OCI-LY7 (cell line): ENCODE measurements around the gene E2F3. TPM values are rescaled to one million over a fixed set of nuclear protein-coding genes. Genes with fewer than 3 reads are reported as not detected.

Experiments used
- BruUV-seq: library from RNA; stranded (reverse); fragments of 400-500 nt; replicated peaks from 2 replicates; lab custom pipeline; 2021; lab: Mats Ljungman, UMichigan
- CTCF ChIA-PET: fragments of 300-600 bp; sonication (Branson Sonifier 250); formaldehyde crosslinking; loops from one replicate; lab custom pipeline; 2022; ENCODE audit warnings: antibody characterized with exemption; ENCODE audit not compliant: unreplicated experiment; lab: Charles Lee
- POLR2A ChIA-PET: fragments of 300-600 bp; sonication (Branson Sonifier 250); formaldehyde crosslinking; loops from one replicate; lab custom pipeline; 2022; ENCODE audit warnings: antibody characterized with exemption; lab: Charles Lee
- DNase-seq: peaks from one replicate; pipeline ENCODE4 v3.0.0-alpha.2; 2015; ENCODE audit warnings: low spot score
- H2AFZ ChIP-seq: fragments of 200-600 bp; sonication (generic), shearing (Covaris generic); 2 replicates; pipeline ENCODE4 v1.6.1; 2014; ENCODE audit warnings: mild to moderate bottlenecking, antibody characterized with exemption, low read length, moderate library complexity
- H3K27ac ChIP-seq: fragments of 200-600 bp; sonication (generic); 2 replicates; pipeline ENCODE4 v1.5.1; 2014; ENCODE audit warnings: mixed run types, low read depth, mild to moderate bottlenecking, moderate library complexity, low read length, inconsistent platforms; ENCODE audit not compliant: poor library complexity, severe bottlenecking
- H3K36me3 ChIP-seq: fragments of 200-600 bp; sonication (generic); 2 replicates; pipeline ENCODE4 v1.6.1; 2014; ENCODE audit warnings: mild to moderate bottlenecking, antibody characterized with exemption, low read length, moderate library complexity, mixed read lengths; ENCODE audit not compliant: insufficient read depth
- H3K4me1 ChIP-seq: fragments of 200-600 bp; sonication (generic); 2 replicates; pipeline ENCODE4 v1.5.1; 2014; ENCODE audit warnings: mild to moderate bottlenecking, low read length; ENCODE audit not compliant: insufficient read depth, poor library complexity, severe bottlenecking
- H3K4me2 ChIP-seq: fragments of 200-600 bp; sonication (generic); 2 replicates; pipeline ENCODE4 v1.6.1; 2014; ENCODE audit warnings: mild to moderate bottlenecking, low read length
- H3K4me3 ChIP-seq: fragments of 200-600 bp; sonication (generic); 2 replicates; pipeline ENCODE4 v1.5.1; 2014; ENCODE audit warnings: mild to moderate bottlenecking, low read depth, low read length; ENCODE audit not compliant: poor library complexity, severe bottlenecking
- H3K79me2 ChIP-seq: fragments of 200-600 bp; sonication (generic); 2 replicates; pipeline ENCODE4 v1.6.1; 2016; ENCODE audit warnings: low read depth, mild to moderate bottlenecking, low read length, moderate library complexity, mixed read lengths; ENCODE audit not compliant: insufficient read depth
- H3K9me2 ChIP-seq: fragments of 200-600 bp; sonication (generic); 2 replicates; pipeline ENCODE4 v1.6.1; 2016; ENCODE audit warnings: mild to moderate bottlenecking, low read length, mixed read lengths; ENCODE audit not compliant: insufficient read depth
- H3K9me3 ChIP-seq: fragments of 200-600 bp; sonication (generic); 2 replicates; pipeline ENCODE4 v1.6.1; 2014; ENCODE audit warnings: mild to moderate bottlenecking, mixed run types, low read length, mixed read lengths
- H4K20me1 ChIP-seq: fragments of 200-600 bp; sonication (generic); 2 replicates; pipeline ENCODE4 v1.6.1; 2014; ENCODE audit warnings: mild to moderate bottlenecking, antibody characterized with exemption, low read length, moderate library complexity, mixed read lengths; ENCODE audit not compliant: insufficient read depth
- CTCF ChIP-seq: fragments of 200-600 bp; sonication (generic); conservative IDR thresholded peaks from 2 replicates; pipeline ENCODE4 v1.5.1; 2014; ENCODE audit warnings: mild to moderate bottlenecking, antibody characterized with exemption, low read length, moderate library complexity, mixed read lengths
- EZH2phosphoT487 ChIP-seq: fragments of 200-600 bp; sonication (generic); IDR thresholded peaks from 2 replicates; pipeline ENCODE4 v1.6.1; 2018; ENCODE audit warnings: low read depth, borderline replicate concordance, mild to moderate bottlenecking, mixed run types, antibody characterized with exemption, low read length, moderate library complexity, mixed read lengths
- intact Hi-C: fragments of 100-400 bp; cut with micrococcal nuclease; formaldehyde crosslinking; loops from one replicate; pipeline ENCODE4 v1.10.0; 2022; ENCODE audit not compliant: unreplicated experiment
- total RNA-seq, 2 experiments: library from RNA; depleted of rRNA in 1 of 2; stranded (reverse); fragments of >200 nt in 1 of 2; shearing (Covaris generic) in 1 of 2; gene quantifications; 2 replicates each; pipeline ENCODE4 v1.2.3, GENCODE V29; 2014 to 2022

The E2F3 gene
- total RNA-seq, 2 experiments from 2014 or later = 12.4 to 31.2 TPM

GRCh38 chr6:20408851-20409250 is 7.2 kb downstream of the E2F3 start:
- peak overlapping the region; percentile 66 for H3K4me2 ChIP-seq
- H3K4me1 ChIP-seq = peaks cover 57% of the 10 kb centered on the region
- H3K9me3 ChIP-seq = no peaks in the 10 kb centered on the region
- peak overlapping the region; percentile 62 for H3K27ac ChIP-seq
- H3K36me3 ChIP-seq = peaks cover 92% of the 10 kb centered on the region
- BruUV-seq = no TSS peak
- H2AFZ ChIP-seq = no peak overlapping the region
- H4K20me1 ChIP-seq = peaks cover 77% of the 10 kb centered on the region; the same call in 1 of the 2 replicates
- ChIA-PET CTCF (no interaction called here), POLR2A (interaction anchor here (0.5 to 0.6 kb wide), 2 partner anchors 79 to 124 kb away, joined by 3 read pairs; no protein-coding TSS in a partner anchor)
- peak overlapping the region; percentile 32 for H3K4me3 ChIP-seq
- H3K79me2 ChIP-seq = peaks cover 100% of the 10 kb centered on the region
- intact Hi-C loops = no loop called here
- TF ChIP-seq EZH2phosphoT487 (no peak), CTCF (no peak)
- H3K9me2 ChIP-seq = no peaks in the 10 kb centered on the region
- DNase-seq = no peak

GRCh38 chr6:20409427-20409971 is 7.8 kb downstream of the E2F3 start:
- Histone ChIP-seq H4K20me1 (peaks cover 82% of the 10 kb centered on the region; the same call in 1 of the 2 replicates), H3K27ac (peak overlapping the region; percentile 62), H2AFZ (no peak overlapping the region), H3K36me3 (peaks cover 98% of the 10 kb centered on the region), H3K9me3 (no peaks in the 10 kb centered on the region), H3K79me2 (peaks cover 100% of the 10 kb centered on the region), H3K9me2 (no peaks in the 10 kb centered on the region), H3K4me1 (peaks cover 57% of the 10 kb centered on the region), H3K4me3 (peak overlapping the region; percentile 32), H3K4me2 (peak overlapping the region; percentile 66)
- intact Hi-C loops = no loop called here
- TF ChIP-seq CTCF = no peak
- no peak for TF ChIP-seq EZH2phosphoT487
- ChIA-PET CTCF (no interaction called here), POLR2A (interaction anchor here (0.6 to 1.3 kb wide), 3 partner anchors 9 to 212 kb away, joined by 3 to 5 read pairs (median 3); no protein-coding TSS in a partner anchor)
- BruUV-seq = no TSS peak
- DNase-seq = peak; percentile 47

- TF ChIP-seq EZH2phosphoT487 (no peak), CTCF (no peak)
- Histone ChIP-seq H3K4me1 (peaks cover 42% of the 10 kb centered on the region), H3K27ac (no peak overlapping the region), H2AFZ (no peak overlapping the region), H3K4me2 (no peak overlapping the region), H3K36me3 (peaks cover 96% of the 10 kb centered on the region), H3K79me2 (peaks cover 100% of the 10 kb centered on the region), H3K9me3 (no peaks in the 10 kb centered on the region), H4K20me1 (peaks cover 85% of the 10 kb centered on the region), H3K4me3 (no peak overlapping the region), H3K9me2 (no peaks in the 10 kb centered on the region)
- DNase-seq = no peak
- CTCF ChIA-PET = no interaction called here
- POLR2A ChIA-PET = interaction anchor here (0.5 to 0.6 kb wide), 2 partner anchors 20 to 1238 kb away, joined by 3 to 4 read pairs; no protein-coding TSS in a partner anchor
- intact Hi-C loops = no loop called here
- BruUV-seq = no TSS peak
These were observed 9.9 kb downstream of the E2F3 start for GRCh38 chr6:20411544-20411943.
